ENCODE data around the gene RELA.

DNA sequence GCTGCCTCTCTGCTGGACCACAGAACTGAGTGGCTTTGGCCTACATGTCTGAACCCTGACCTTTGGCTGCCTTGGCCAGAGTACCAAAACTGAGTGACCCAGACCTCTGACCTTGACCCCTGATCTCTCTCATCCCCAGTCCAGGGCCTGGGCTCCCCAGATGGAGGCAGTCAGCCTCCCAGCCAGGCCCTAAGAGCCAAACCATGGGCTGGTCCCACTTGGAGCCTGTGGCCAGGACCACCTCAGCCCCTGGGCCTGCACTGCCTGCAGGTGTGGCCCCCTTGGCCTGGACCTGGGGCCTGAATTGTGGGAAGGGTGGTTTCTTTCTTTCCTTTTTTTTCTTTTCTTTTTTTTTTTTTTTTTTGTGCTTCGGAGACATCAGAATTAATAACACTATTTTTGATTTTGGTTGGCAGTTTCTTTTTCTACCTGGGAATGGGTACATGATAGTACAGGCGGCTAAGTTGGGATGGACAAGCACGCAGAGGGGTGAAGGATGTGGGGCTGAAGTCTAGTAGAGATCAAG, 25.6 kb downstream of the RELA start:
- TF ChIP-seq EP300 (IDR thresholded peaks at IDR 0.05; ENCODE audit: borderline replicate concordance) (no peak), TAF1 (IDR thresholded peaks at IDR 0.05; ENCODE audit: low read depth) (no peak), EGR1 (IDR thresholded peaks at IDR 0.05) (no peak), REST (IDR thresholded peaks at IDR 0.05; ENCODE audit: low read depth) (no peak), ZBTB7A (IDR thresholded peaks at IDR 0.05; ENCODE audit: low read depth) (no peak), MAX (IDR thresholded peaks at IDR 0.05) (no peak), TCF12 (IDR thresholded peaks at IDR 0.05; ENCODE audit: low read depth) (no peak), FOXM1 (IDR thresholded peaks at IDR 0.05; ENCODE audit: borderline replicate concordance, low read depth) (no peak), YY1 (IDR thresholded peaks at IDR 0.05; ENCODE audit: low read depth) (no peak), RAD21 (IDR thresholded peaks at IDR 0.05; ENCODE audit: low read depth) (no peak)
- TF ChIP-seq, protein P1, sequence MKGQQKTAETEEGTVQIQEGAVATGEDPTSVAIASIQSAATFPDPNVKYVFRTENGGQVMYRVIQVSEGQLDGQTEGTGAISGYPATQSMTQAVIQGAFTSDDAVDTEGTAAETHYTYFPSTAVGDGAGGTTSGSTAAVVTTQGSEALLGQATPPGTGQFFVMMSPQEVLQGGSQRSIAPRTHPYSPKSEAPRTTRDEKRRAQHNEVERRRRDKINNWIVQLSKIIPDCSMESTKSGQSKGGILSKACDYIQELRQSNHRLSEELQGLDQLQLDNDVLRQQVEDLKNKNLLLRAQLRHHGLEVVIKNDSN (IDR thresholded peaks at IDR 0.05) = no peak

Measured in Ishikawa (cell line).